RWPE1 (cell line): ENCODE data around the gene VMP1.
A peak's percentile ranks its signal among the peaks of the same experiment; 100 is the strongest.

ENCODE experiments used
- CTCF ChIA-PET: fragments of 350-600 bp; sonication (Branson Sonifier 250); formaldehyde crosslinking; extraction: SDS; loops from one replicate; lab custom pipeline; 2021; lab: Yijun Ruan, JAX
- POLR2A ChIA-PET: fragments of 400-600 bp; formaldehyde crosslinking; extraction: SDS; loops from one replicate; lab custom pipeline; 2020; ENCODE audit warnings: antibody characterized with exemption; ENCODE audit not compliant: low non-redundant PET; lab: Yijun Ruan, JAX
- DNase-seq: peaks from one replicate; pipeline ENCODE4 v3.0.0; 2012; ENCODE audit warnings: low spot score
- H3K27ac ChIP-seq: fragments of 450-650 bp; 2 replicates; pipeline ENCODE4 v1.5.1; 2017
- CTCF ChIP-seq: fragments of 450-650 bp; conservative IDR thresholded peaks from 2 replicates; pipeline ENCODE4 v1.5.1; 2017; ENCODE audit warnings: low read depth, mild to moderate bottlenecking

Gene VMP1

GRCh38 chr17:59762824-59763374 lies 55.4 kb downstream of the VMP1 start:
- CTCF ChIA-PET: no interaction called here
- POLR2A ChIA-PET: interaction anchor here (0.6 kb wide), 1 partner anchor 78 kb away, joined by 3 read pairs; no protein-coding TSS in a partner anchor
- no peak for TF ChIP-seq CTCF
- DNase-seq: no peak
- H3K27ac ChIP-seq: no peak overlapping the region

GRCh38 chr17:59763861-59764260 lies 56.4 kb downstream of the VMP1 start:
- DNase-seq: peak; percentile 36
- H3K27ac ChIP-seq: peak overlapping the region; percentile 73
- TF ChIP-seq CTCF: no peak

GRCh38 chr17:59764292-59764741 lies 56.9 kb downstream of the VMP1 start:
- CTCF ChIA-PET: interaction anchor here (1.2 kb wide), 1 partner anchor 11 kb away, joined by 5 read pairs; no protein-coding TSS in a partner anchor
- no peak for TF ChIP-seq CTCF
- peak overlapping the region; percentile 73 for H3K27ac ChIP-seq
- POLR2A ChIA-PET: no interaction called here
- no peak for DNase-seq

More at GRCh38 chr17:59763861-59764260, 56.4 kb downstream of the VMP1 start:
- ChIA-PET CTCF (interaction anchor here (1.2 kb wide), 1 partner anchor 10 kb away, joined by 5 read pairs; no protein-coding TSS in a partner anchor), POLR2A (no interaction called here)

GRCh38 chr17:59765038-59765437 lies 57.6 kb downstream of the VMP1 start:
- ChIA-PET POLR2A (no interaction called here), CTCF (interaction anchor here (0.7 kb wide), 1 partner anchor 23 kb away, joined by 3 read pairs; no protein-coding TSS in a partner anchor)
- H3K27ac ChIP-seq: no peak overlapping the region
- no peak for TF ChIP-seq CTCF
- no peak for DNase-seq

GRCh38 chr17:59766491-59766890 lies 59.0 kb downstream of the VMP1 start:
- no peak for TF ChIP-seq CTCF
- ChIA-PET CTCF (no interaction called here), POLR2A (no interaction called here)
- DNase-seq: no peak
- H3K27ac ChIP-seq: peak overlapping the region; percentile 34; the same call in 1 of the 2 replicates

- CTCF ChIA-PET: no interaction called here
- H3K27ac ChIP-seq: no peak overlapping the region
- TF ChIP-seq CTCF: no peak
Observed at GRCh38 chr17:59767176-59767575, 59.7 kb downstream of the VMP1 start.

More at GRCh38 chr17:59767176-59767575, 59.7 kb downstream of the VMP1 start:
- POLR2A ChIA-PET: no interaction called here
- DNase-seq: no peak
